ENCODE measurements around the gene GATA2. TPM values are rescaled to one million over a fixed set of nuclear protein-coding genes. Genes with fewer than 3 reads are reported as not detected.

GATA2 gene
- total and polyA plus RNA-seq, 2 experiments from 2014 or later = 23.8 to 34.0 TPM

- H3K4me1 ChIP-seq (ENCODE audit: insufficient read depth) = no peaks in the 10 kb centered on the region
- H3K9me3 ChIP-seq (ENCODE audit: low read depth) = no peaks in the 10 kb centered on the region
- H3K9ac ChIP-seq = no peak overlapping the region
- WGBS, 2 experiments (ENCODE audit: low coverage in 1 of 2, low lambda C conversion rate in 2 of 2, missing lambda C conversion rate in 2 of 2) = 43 to 44% methylated on average over 9 of the region's 9 CpGs
- H2AFZ ChIP-seq = no peak overlapping the region
- TF ChIP-seq EZH2 (IDR thresholded peaks at IDR 0.05; ENCODE audit: insufficient read depth, poor library complexity, severe bottlenecking) = no peak
- TF ChIP-seq EZH2phosphoT487 (IDR thresholded peaks at IDR 0.05; ENCODE audit: insufficient read depth, low read depth) = no peak
- H3K4me3 ChIP-seq = no peak overlapping the region
- no peaks in the 10 kb centered on the region for H3K36me3 ChIP-seq (ENCODE audit: low read depth)
- no peaks in the 10 kb centered on the region for H4K20me1 ChIP-seq (ENCODE audit: insufficient read depth)
- no peak overlapping the region for H3K4me2 ChIP-seq (ENCODE audit: unreplicated experiment)
- H3K27ac ChIP-seq = no peak overlapping the region
- peaks cover 4% of the 10 kb centered on the region; the same call in 1 of the 2 replicates for H3K27me3 ChIP-seq (replicated peaks; ENCODE audit: insufficient read depth)
- DNase-seq = no peak
- H3F3A ChIP-seq (ENCODE audit: insufficient read depth) = no peaks in the 10 kb centered on the region
- H3K79me2 ChIP-seq (ENCODE audit: insufficient read depth) = no peaks in the 10 kb centered on the region
- in situ Hi-C loops (cut with MboI) = no loop called here
- H3K9me2 ChIP-seq (ENCODE audit: insufficient read depth) = no peaks in the 10 kb centered on the region
Observed at GRCh38 chr3:128532012-128532983, 39.3 kb upstream of the GATA2 start.

- no peak for TF ChIP-seq EZH2 (IDR thresholded peaks at IDR 0.05; ENCODE audit: insufficient read depth, poor library complexity, severe bottlenecking)
- no peak overlapping the region for H3K4me2 ChIP-seq (ENCODE audit: unreplicated experiment)
Observed at GRCh38 chr3:128524374-128525299, 31.6 kb upstream of the GATA2 start.

GRCh38 chr3:128523591-128523990, 30.6 kb upstream of the GATA2 start:
- Histone ChIP-seq H2AFZ (no peak overlapping the region), H3K27ac (no peak overlapping the region), H3K4me2 (ENCODE audit: unreplicated experiment) (no peak overlapping the region), H3K27me3 (replicated peaks; ENCODE audit: insufficient read depth) (peaks cover 16% of the 10 kb centered on the region), H3K36me3 (ENCODE audit: low read depth) (no peaks in the 10 kb centered on the region), H3K4me1 (ENCODE audit: insufficient read depth) (no peaks in the 10 kb centered on the region), H3K9me2 (ENCODE audit: insufficient read depth) (no peaks in the 10 kb centered on the region), H4K20me1 (ENCODE audit: insufficient read depth) (no peaks in the 10 kb centered on the region), H3K9me3 (ENCODE audit: low read depth) (no peaks in the 10 kb centered on the region), H3K4me3 (no peak overlapping the region), H3K9ac (no peak overlapping the region), H3F3A (ENCODE audit: insufficient read depth) (no peaks in the 10 kb centered on the region), H3K79me2 (ENCODE audit: insufficient read depth) (no peaks in the 10 kb centered on the region)
- no peak for DNase-seq
- in situ Hi-C loops (cut with MboI) = no loop called here
- TF ChIP-seq EZH2phosphoT487 (IDR thresholded peaks at IDR 0.05; ENCODE audit: insufficient read depth, low read depth) = no peak
- no peak for TF ChIP-seq EZH2 (IDR thresholded peaks at IDR 0.05; ENCODE audit: insufficient read depth, poor library complexity, severe bottlenecking)
- 83 to 87% methylated on average over 16 of the region's 16 CpGs for WGBS, 2 experiments (ENCODE audit: low coverage in 1 of 2, low lambda C conversion rate in 2 of 2, missing lambda C conversion rate in 2 of 2)

More at GRCh38 chr3:128524374-128525299, 31.6 kb upstream of the GATA2 start:
- no peak for DNase-seq
- H3K4me3 ChIP-seq = no peak overlapping the region
- no peak overlapping the region for H2AFZ ChIP-seq
- H3K9ac ChIP-seq = no peak overlapping the region
- peaks cover 16% of the 10 kb centered on the region for H3K27me3 ChIP-seq (replicated peaks; ENCODE audit: insufficient read depth)
- H3K4me1 ChIP-seq (ENCODE audit: insufficient read depth) = no peaks in the 10 kb centered on the region
- H3K27ac ChIP-seq = no peak overlapping the region
- H4K20me1 ChIP-seq (ENCODE audit: insufficient read depth) = no peaks in the 10 kb centered on the region
- in situ Hi-C loops (cut with MboI) = no loop called here
- no peaks in the 10 kb centered on the region for H3K9me3 ChIP-seq (ENCODE audit: low read depth)
- H3K79me2 ChIP-seq (ENCODE audit: insufficient read depth) = no peaks in the 10 kb centered on the region
- H3F3A ChIP-seq (ENCODE audit: insufficient read depth) = no peaks in the 10 kb centered on the region
- no peaks in the 10 kb centered on the region for H3K9me2 ChIP-seq (ENCODE audit: insufficient read depth)
- WGBS, 2 experiments (ENCODE audit: low coverage in 1 of 2, low lambda C conversion rate in 2 of 2, missing lambda C conversion rate in 2 of 2) = 53 to 56% methylated on average over 10 of the region's 10 CpGs
- H3K36me3 ChIP-seq (ENCODE audit: low read depth) = no peaks in the 10 kb centered on the region

- Histone ChIP-seq H3K4me1 (ENCODE audit: insufficient read depth) (no peaks in the 10 kb centered on the region), H4K20me1 (ENCODE audit: insufficient read depth) (no peaks in the 10 kb centered on the region), H2AFZ (no peak overlapping the region), H3K36me3 (ENCODE audit: low read depth) (no peaks in the 10 kb centered on the region), H3K27me3 (replicated peaks; ENCODE audit: insufficient read depth) (peaks cover 18% of the 10 kb centered on the region), H3F3A (ENCODE audit: insufficient read depth) (no peaks in the 10 kb centered on the region), H3K9ac (no peak overlapping the region), H3K4me2 (ENCODE audit: unreplicated experiment) (no peak overlapping the region), H3K4me3 (no peak overlapping the region), H3K27ac (no peak overlapping the region), H3K9me3 (ENCODE audit: low read depth) (no peaks in the 10 kb centered on the region), H3K79me2 (ENCODE audit: insufficient read depth) (no peaks in the 10 kb centered on the region), H3K9me2 (ENCODE audit: insufficient read depth) (no peaks in the 10 kb centered on the region)
- in situ Hi-C loops (cut with MboI) = no loop called here
- no peak for TF ChIP-seq EZH2 (IDR thresholded peaks at IDR 0.05; ENCODE audit: insufficient read depth, poor library complexity, severe bottlenecking)
- no peak for TF ChIP-seq EZH2phosphoT487 (IDR thresholded peaks at IDR 0.05; ENCODE audit: insufficient read depth, low read depth)
- no peak for DNase-seq
- WGBS, 2 experiments (ENCODE audit: low coverage in 1 of 2, low lambda C conversion rate in 2 of 2, missing lambda C conversion rate in 2 of 2) = 29 to 41% methylated on average over 1 of the region's 1 CpG
Observed at GRCh38 chr3:128521715-128522114, 28.7 kb upstream of the GATA2 start.
